ENCODE measurements around the gene TM2D1. TPM values are rescaled to one million over a fixed set of nuclear protein-coding genes. Genes with fewer than 3 reads are reported as not detected.

Gene TM2D1
- total RNA-seq, 6 donors from 2014 or later: 26.3 to 86.6 (median 49.2) TPM

GRCh38 chr1:61648983-61649742 lies 75.8 kb downstream of the TM2D1 start:
- no peaks in the 10 kb centered on the region for H3K36me3 ChIP-seq
- 78 to 86% methylated on average over 5 of the region's 5 CpGs for WGBS, 2 donors
- no peaks in the 10 kb centered on the region for H3K9me3 ChIP-seq

GRCh38 chr1:61647142-61647541 lies 77.8 kb downstream of the TM2D1 start:
- Histone ChIP-seq H3K27ac (no peak overlapping the region), H3K4me1 (no peaks in the 10 kb centered on the region), H3K4me3 (no peak overlapping the region), H3K9me3 (no peaks in the 10 kb centered on the region), H3K27me3 (no peaks in the 10 kb centered on the region), H3K36me3 (no peaks in the 10 kb centered on the region)
- ATAC-seq (ENCODE audit: low FRiP score in 2 of 2) (no peak), DNase-seq (no peak)
- TF ChIP-seq POLR2AphosphoS5 (IDR thresholded peaks at IDR 0.05): no peak
- TF ChIP-seq POLR2A (IDR thresholded peaks at IDR 0.05): no peak
- no peak for TF ChIP-seq CTCF (IDR thresholded peaks at IDR 0.05)
- no peak for TF ChIP-seq EP300 (IDR thresholded peaks at IDR 0.05)
- WGBS, 2 donors: 95 to 96% methylated on average over 2 of the region's 2 CpGs

More at GRCh38 chr1:61648983-61649742, 75.8 kb downstream of the TM2D1 start:
- H3K4me1 ChIP-seq: no peaks in the 10 kb centered on the region
- TF ChIP-seq POLR2A (IDR thresholded peaks at IDR 0.05): no peak
- no peak for TF ChIP-seq EP300 (IDR thresholded peaks at IDR 0.05)
- no peak for TF ChIP-seq POLR2AphosphoS5 (IDR thresholded peaks at IDR 0.05)
- no peak for TF ChIP-seq CTCF (IDR thresholded peaks at IDR 0.05)
- H3K27ac ChIP-seq: no peak overlapping the region
- no peak for ATAC-seq (ENCODE audit: low FRiP score in 2 of 2)
- no peak overlapping the region for H3K4me3 ChIP-seq
- no peak for DNase-seq
- H3K27me3 ChIP-seq: no peaks in the 10 kb centered on the region

DNA sequence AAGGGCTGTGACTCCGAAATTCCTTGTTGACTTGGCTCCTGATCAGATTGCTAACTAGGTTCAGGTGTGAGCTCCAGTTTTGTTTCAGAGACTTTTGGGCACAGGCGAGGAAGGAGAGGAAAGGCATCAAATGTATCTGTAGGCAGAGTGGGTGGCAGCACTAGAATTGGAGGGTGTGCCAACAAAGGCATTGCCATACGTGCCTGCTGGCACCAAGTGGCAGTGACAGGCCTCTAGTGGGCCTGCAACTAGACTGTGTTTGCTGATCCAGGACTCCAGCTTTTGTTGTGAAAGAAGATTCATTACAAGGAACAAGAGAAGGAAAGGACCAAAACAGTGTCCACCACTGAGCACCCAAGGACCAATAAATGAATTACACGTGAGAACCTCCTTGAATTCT lies 79.5 kb downstream of the TM2D1 start:
- ATAC-seq (ENCODE audit: low FRiP score in 2 of 2): no peak
- no peak overlapping the region for H3K4me3 ChIP-seq
- H3K4me1 ChIP-seq: peaks cover 0 to 7% (median 2%) of the 10 kb centered on the region in 4 donors
- no peaks in the 10 kb centered on the region for H3K9me3 ChIP-seq
- no peaks in the 10 kb centered on the region for H3K36me3 ChIP-seq
- WGBS, 2 donors: 91 to 94% methylated on average over 4 of the region's 4 CpGs
- DNase-seq: no peak
- H3K27ac ChIP-seq: no peak overlapping the region
- TF ChIP-seq CTCF (IDR thresholded peaks at IDR 0.05) (no peak), EP300 (IDR thresholded peaks at IDR 0.05) (no peak), POLR2A (IDR thresholded peaks at IDR 0.05) (no peak), POLR2AphosphoS5 (IDR thresholded peaks at IDR 0.05) (no peak)
- no peaks in the 10 kb centered on the region for H3K27me3 ChIP-seq

- H3K27me3 ChIP-seq: no peaks in the 10 kb centered on the region
- no peak overlapping the region for H3K4me3 ChIP-seq
- TF ChIP-seq CTCF (IDR thresholded peaks at IDR 0.05) (no peak), POLR2A (IDR thresholded peaks at IDR 0.05) (no peak), EP300 (IDR thresholded peaks at IDR 0.05) (no peak), POLR2AphosphoS5 (IDR thresholded peaks at IDR 0.05) (no peak)
- 60 to 75% methylated on average over 4 of the region's 4 CpGs for WGBS, 2 donors
- no peak overlapping the region for H3K27ac ChIP-seq
- DNase-seq: no peak
- H3K4me1 ChIP-seq: peaks cover 0 to 7% (median 3%) of the 10 kb centered on the region in 4 donors
- no peak for ATAC-seq (ENCODE audit: low FRiP score in 2 of 2)
- H3K36me3 ChIP-seq: no peaks in the 10 kb centered on the region
- H3K9me3 ChIP-seq: no peaks in the 10 kb centered on the region
Measured at GRCh38 chr1:61644303-61644702, 80.6 kb downstream of the TM2D1 start.

Measured in upper lobe of left lung (tissue), 6 donors.